Stomach (tissue), 9 donors: ENCODE results near the gene ADCY7. TPM values are rescaled to one million over a fixed set of nuclear protein-coding genes. Genes with fewer than 3 reads are reported as not detected.

ENCODE experiments used
- DNase-seq, 2 donors: peaks; one replicate each; pipeline versions ENCODE4 v3.0.0 to v3.0.0-alpha.2; 2013 to 2019
- H3K27ac ChIP-seq, 5 donors: fragments of 200-600 bp in 4 of 5; sonication (generic) in 4 of 5; one replicate each; pipeline ENCODE4 v1.5.1; 2013 to 2019; ENCODE audit warnings: mild to moderate bottlenecking in 1 of 5, moderate library complexity in 1 of 5
- H3K27me3 ChIP-seq, 3 donors: fragments of 200-600 bp; sonication (generic); one replicate each; pipeline ENCODE4 v1.5.1; 2017 to 2019; ENCODE audit warnings: mixed run types in 1 of 3
- H3K36me3 ChIP-seq, 4 donors: fragments of 200-600 bp; sonication (generic); 1 replicate in 3 of 4; 2 replicates in 1 of 4; pipeline ENCODE4 v1.5.1; 2016 to 2019
- H3K4me1 ChIP-seq, 4 donors: fragments of 200-600 bp; sonication (generic); one replicate each; pipeline ENCODE4 v1.5.1; 2016 to 2019
- H3K4me3 ChIP-seq, 4 donors: fragments of 200-600 bp; sonication (generic) in 3 of 4; one replicate each; pipeline ENCODE4 v1.5.1; 2016 to 2019; ENCODE audit warnings: mild to moderate bottlenecking in 1 of 4
- H3K9me3 ChIP-seq, 4 donors: fragments of 200-600 bp; sonication (generic); one replicate each; pipeline ENCODE4 v1.5.1; 2016 to 2019
- EP300 ChIP-seq: sonication (generic); formaldehyde crosslinking; IDR thresholded peaks from one replicate; pipeline ENCODE4 v1.6.1; 2017; ENCODE audit warnings: antibody characterized with exemption
- POLR2A ChIP-seq, 4 donors: fragments of 450-650 bp; IDR thresholded peaks; one replicate each; pipeline ENCODE4 v1.6.1; 2016; ENCODE audit warnings: antibody characterized with exemption in 4 of 4, control low read depth in 2 of 4, mild to moderate bottlenecking in 1 of 4, moderate library complexity in 1 of 4
- POLR2AphosphoS5 ChIP-seq, 3 donors: sonication (generic); formaldehyde crosslinking; IDR thresholded peaks; one replicate each; pipeline ENCODE4 v1.6.1; 2016; ENCODE audit warnings: antibody characterized with exemption in 3 of 3
- WGBS, 5 donors: extraction: QIAGEN DNeasy Blood & Tissue Kit in 3 of 5; methylation state at CpG; one replicate each; pipeline versions ENCODE4 v1.1.5 to v1.1.7; 2013 to 2018; 5-methylcytosine and 5-hydroxymethylcytosine counted together
- intact Hi-C: fragments of 100-400 bp; cut with DNase I; formaldehyde crosslinking; loops from one replicate; pipeline ENCODE4 v1.15.1; 2023; ENCODE audit warnings: low total_unique reads
- polyA plus RNA-seq, 3 donors: library from polyadenylated mRNA; stranded (reverse); fragments of 200-250 nt; gene quantifications; one replicate each; pipeline ENCODE4 v1.2.3, GENCODE V29; 2013
- total RNA-seq, 5 donors: library from RNA; depleted of rRNA; stranded (reverse); fragments of >200 nt; gene quantifications; one replicate each; pipeline versions ENCODE4 v1.1.0 to v1.2.3, GENCODE V29; 2014 to 2016
- TF ChIP-seq, protein P1 (sequence below), 7 experiments: fragments of 450-650 bp in 4 of 7; fragments of 200-600 bp in 3 of 7; sonication (generic) in 3 of 7; IDR thresholded peaks; one replicate each; pipeline ENCODE4 v1.5.1; 2016 to 2019; ENCODE audit warnings: antibody characterized with exemption in 7 of 7, control low read depth in 2 of 7, mild to moderate bottlenecking in 1 of 7
- donor health status: healthy with polysubstance abuse.
- donor health status: Bipolar disorder and iron deficiency.
- donor health status: healthy.

ADCY7 gene
- total and polyA plus RNA-seq, 8 donors, result 0.76 to 216 (median 16.5) TPM

DNA sequence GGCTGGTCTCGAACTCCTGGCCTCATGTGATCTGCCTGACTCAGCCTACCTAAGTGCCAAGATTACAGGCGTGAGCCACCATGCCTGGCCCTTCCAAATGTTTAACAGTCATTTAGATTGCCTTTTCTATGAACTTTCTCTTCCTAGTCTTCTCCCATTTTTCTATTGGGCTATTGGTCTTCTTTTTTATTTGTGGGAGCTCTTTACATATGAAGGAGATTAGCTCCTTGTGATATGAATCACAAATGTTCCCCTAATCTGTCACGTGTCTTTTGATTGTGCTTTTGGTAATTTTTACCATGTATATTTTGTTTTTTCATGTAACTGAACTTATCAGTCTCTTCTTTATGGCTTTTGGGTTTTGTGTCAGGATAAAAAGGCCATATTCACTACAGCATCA is 11.9 kb downstream of the ADCY7 start:
- Histone ChIP-seq H3K4me3 (no peak overlapping the region), H3K36me3 (no peaks in the 10 kb centered on the region), H3K27ac (no peak overlapping the region), H3K9me3 (no peaks in the 10 kb centered on the region), H3K27me3 (no peaks in the 10 kb centered on the region), H3K4me1 (peaks cover 3 to 73% (median 20%) of the 10 kb centered on the region in 4 donors)
- 49 to 89% (median 63%) methylated on average over 3 of the region's 3 CpGs for WGBS, 5 donors
- no peak for DNase-seq
- intact Hi-C loops, result no loop called here
- no peak for TF ChIP-seq POLR2AphosphoS5 (IDR thresholded peaks at IDR 0.05)
- TF ChIP-seq, protein P1, sequence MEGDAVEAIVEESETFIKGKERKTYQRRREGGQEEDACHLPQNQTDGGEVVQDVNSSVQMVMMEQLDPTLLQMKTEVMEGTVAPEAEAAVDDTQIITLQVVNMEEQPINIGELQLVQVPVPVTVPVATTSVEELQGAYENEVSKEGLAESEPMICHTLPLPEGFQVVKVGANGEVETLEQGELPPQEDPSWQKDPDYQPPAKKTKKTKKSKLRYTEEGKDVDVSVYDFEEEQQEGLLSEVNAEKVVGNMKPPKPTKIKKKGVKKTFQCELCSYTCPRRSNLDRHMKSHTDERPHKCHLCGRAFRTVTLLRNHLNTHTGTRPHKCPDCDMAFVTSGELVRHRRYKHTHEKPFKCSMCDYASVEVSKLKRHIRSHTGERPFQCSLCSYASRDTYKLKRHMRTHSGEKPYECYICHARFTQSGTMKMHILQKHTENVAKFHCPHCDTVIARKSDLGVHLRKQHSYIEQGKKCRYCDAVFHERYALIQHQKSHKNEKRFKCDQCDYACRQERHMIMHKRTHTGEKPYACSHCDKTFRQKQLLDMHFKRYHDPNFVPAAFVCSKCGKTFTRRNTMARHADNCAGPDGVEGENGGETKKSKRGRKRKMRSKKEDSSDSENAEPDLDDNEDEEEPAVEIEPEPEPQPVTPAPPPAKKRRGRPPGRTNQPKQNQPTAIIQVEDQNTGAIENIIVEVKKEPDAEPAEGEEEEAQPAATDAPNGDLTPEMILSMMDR (IDR thresholded peaks at IDR 0.05), result no peak
- TF ChIP-seq POLR2A (IDR thresholded peaks at IDR 0.05), result no peak
- no peak for TF ChIP-seq EP300

GRCh38 chr16:50279504-50279865 is 13.1 kb downstream of the ADCY7 start:
- no peak overlapping the region for H3K4me3 ChIP-seq
- DNase-seq, result no peak
- H3K27ac ChIP-seq, result peak overlapping the region in 2 of 5 donors; percentile 32 to 33
- H3K9me3 ChIP-seq, result no peaks in the 10 kb centered on the region
- intact Hi-C loops, result no loop called here
- H3K36me3 ChIP-seq, result no peaks in the 10 kb centered on the region
- WGBS, 5 donors, result 50 to 58% (median 55%) methylated on average over 2 of the region's 2 CpGs
- H3K4me1 ChIP-seq, result peaks cover 12 to 79% (median 31%) of the 10 kb centered on the region in 4 donors
- H3K27me3 ChIP-seq, result no peaks in the 10 kb centered on the region
- TF ChIP-seq EP300, result no peak
- no peak for TF ChIP-seq POLR2AphosphoS5 (IDR thresholded peaks at IDR 0.05)
- no peak for TF ChIP-seq POLR2A (IDR thresholded peaks at IDR 0.05)
- TF ChIP-seq, protein P1 (IDR thresholded peaks at IDR 0.05), result no peak

GRCh38 chr16:50280932-50281331 is 14.6 kb downstream of the ADCY7 start:
- Histone ChIP-seq H3K27me3 (no peaks in the 10 kb centered on the region), H3K4me3 (no peak overlapping the region), H3K27ac (peak overlapping the region in 2 of 5 donors; percentile 49 to 59), H3K36me3 (no peaks in the 10 kb centered on the region), H3K4me1 (peaks cover 13 to 77% (median 34%) of the 10 kb centered on the region in 4 donors), H3K9me3 (no peaks in the 10 kb centered on the region)
- 84 to 96% (median 91%) methylated on average over 4 to 5 of the region's 5 CpGs for WGBS, 5 donors
- intact Hi-C loops, result no loop called here
- TF ChIP-seq EP300 (no peak), POLR2A (IDR thresholded peaks at IDR 0.05) (no peak), POLR2AphosphoS5 (IDR thresholded peaks at IDR 0.05) (no peak)
- TF ChIP-seq, protein P1 (IDR thresholded peaks at IDR 0.05), result no peak
- DNase-seq, result no peak

DNA sequence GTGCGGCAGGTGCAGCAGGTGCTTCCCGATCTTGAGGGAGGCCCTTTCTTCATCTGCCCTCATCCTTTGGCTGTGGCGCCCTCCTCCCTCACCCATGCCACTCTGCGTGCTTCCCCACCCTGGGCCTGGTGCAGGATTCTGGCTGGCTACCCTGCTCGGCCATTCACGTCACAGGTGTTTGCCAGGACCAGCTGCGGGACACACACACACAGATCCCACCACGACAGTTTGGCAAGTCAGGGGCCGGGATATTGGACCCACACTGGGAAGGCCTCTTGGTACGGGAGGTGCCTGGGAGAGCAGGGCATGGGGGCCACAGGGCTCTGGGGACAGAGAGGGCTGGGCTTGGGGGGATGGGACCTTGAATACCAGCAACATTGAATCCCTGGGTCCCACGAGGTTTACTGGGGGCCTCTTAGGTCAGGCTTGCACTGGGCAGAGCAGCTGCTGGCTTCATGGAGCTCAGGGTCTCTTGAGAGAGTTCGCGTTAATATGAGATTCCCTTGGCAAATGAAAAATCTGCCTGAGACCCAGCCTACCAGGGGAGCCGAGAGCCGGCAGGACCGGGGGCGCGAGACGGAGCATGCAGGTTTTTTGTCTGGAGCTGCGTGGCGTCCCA is 15.1 kb downstream of the ADCY7 start:
- 72 to 84% (median 75%) methylated on average over 17 to 21 of the region's 21 CpGs for WGBS, 5 donors
- Histone ChIP-seq H3K9me3 (no peaks in the 10 kb centered on the region), H3K27ac (peak overlapping the region in 4 of 5 donors; percentile 43 to 68 (median 54)), H3K4me3 (peak overlapping the region in 1 of 4 donors; percentile 8), H3K4me1 (peaks cover 13 to 71% (median 34%) of the 10 kb centered on the region in 4 donors), H3K36me3 (peaks cover 0 to under 1% (median 0%) of the 10 kb centered on the region in 4 donors), H3K27me3 (no peaks in the 10 kb centered on the region)
- TF ChIP-seq, protein P1 (IDR thresholded peaks at IDR 0.05), result no peak
- TF ChIP-seq EP300 (no peak), POLR2AphosphoS5 (IDR thresholded peaks at IDR 0.05) (no peak), POLR2A (IDR thresholded peaks at IDR 0.05) (no peak)
- intact Hi-C loops, result no loop called here
- no peak for DNase-seq
